RCC 7860 (cell line): ENCODE measurements around the gene NPR1.
"Not testable (repeated sequence)": the region's sequence is repeated elsewhere in the genome, so short reads cannot be mapped to it uniquely, and the experiment has no call there.

Source experiments
- DNase-seq: peaks from one replicate; pipeline ENCODE4 v3.0.0-alpha.2; 2015; ENCODE audit warnings: low spot score
- FAIRE-seq: peaks from 2 replicates; lab custom pipeline; 2012; peaks lifted over from hg19 to GRCh38; lab: Jason Lieb, UNC

The NPR1 gene

DNA sequence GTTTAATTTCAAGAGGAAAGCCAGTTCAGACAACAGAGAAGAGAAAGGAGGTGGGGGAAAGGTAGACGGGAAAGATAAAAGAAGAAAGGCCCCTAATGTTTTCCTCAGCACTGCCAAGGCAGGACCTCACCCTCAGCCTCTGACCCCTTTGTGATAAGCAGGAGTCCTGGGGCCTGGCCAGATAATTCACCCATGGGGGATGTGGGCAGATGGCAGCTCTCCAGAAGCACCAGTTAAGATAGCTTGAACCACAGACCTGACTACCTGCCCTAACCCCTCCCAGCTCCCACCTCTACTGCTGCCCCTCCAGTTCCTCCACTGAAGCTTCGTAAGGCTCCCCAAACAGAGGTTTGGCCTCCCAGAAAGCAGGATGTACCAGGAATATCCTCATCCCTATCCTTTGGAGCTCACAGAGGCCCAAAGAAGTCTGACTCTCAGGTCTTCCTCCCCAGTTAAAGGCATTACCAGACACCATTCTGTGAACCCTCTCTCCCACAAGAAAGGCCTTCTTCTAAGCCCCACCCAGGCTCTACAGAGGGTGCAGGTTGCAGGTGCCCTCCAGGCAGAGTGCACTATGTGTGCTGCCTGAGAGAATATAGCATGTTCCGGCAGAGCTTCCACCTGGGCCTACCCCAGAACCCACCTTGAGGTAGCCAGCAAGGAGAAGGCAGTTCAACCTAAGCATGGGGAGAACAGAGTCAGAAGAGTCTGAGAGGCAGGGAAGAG is 29.2 kb upstream of the NPR1 start:
- FAIRE-seq: no peak

DNA sequence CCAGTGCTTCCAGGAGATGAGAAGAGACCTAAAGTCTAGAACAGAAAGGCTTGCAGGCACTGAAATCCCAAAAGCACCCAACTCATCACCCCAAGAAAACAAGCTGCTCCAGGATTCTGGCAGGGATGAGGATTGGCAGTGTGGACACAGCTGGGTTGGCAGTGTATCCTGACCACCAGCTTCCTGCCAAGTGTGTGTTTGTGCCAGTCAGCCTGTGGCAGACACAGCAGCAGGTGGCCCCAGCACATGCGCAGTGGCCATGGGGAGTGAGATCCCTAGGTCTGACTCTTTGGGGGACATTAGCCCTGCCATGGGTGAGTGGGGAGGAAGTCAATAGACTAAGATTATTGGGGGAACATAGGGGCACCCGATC is 28.6 kb upstream of the NPR1 start:
- no peak for DNase-seq

More for the DNA sequence above, 29.2 kb upstream of the NPR1 start:
- no peak for DNase-seq

DNA sequence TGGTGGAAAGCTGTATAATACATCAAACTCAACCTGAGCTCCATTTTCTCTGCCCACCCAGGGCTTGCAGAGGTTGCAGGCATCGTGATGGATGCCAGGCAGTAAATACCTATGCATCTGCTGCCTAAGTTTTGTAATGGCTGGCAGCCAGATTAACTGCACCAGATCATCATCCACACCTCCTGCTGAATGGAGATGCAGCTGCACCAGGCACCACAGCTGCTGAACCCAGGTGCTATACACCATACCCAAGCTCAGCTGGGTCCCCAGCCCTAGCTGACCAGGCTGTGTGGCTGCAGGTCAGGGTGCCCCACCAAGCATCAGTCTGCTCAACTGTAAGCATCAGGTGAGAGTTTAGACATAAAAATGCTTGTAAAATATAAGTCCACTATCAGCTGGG is 26.7 kb upstream of the NPR1 start:
- DNase-seq (no peak), FAIRE-seq (no peak)

More for the DNA sequence above, 28.6 kb upstream of the NPR1 start:
- FAIRE-seq: no peak

DNA sequence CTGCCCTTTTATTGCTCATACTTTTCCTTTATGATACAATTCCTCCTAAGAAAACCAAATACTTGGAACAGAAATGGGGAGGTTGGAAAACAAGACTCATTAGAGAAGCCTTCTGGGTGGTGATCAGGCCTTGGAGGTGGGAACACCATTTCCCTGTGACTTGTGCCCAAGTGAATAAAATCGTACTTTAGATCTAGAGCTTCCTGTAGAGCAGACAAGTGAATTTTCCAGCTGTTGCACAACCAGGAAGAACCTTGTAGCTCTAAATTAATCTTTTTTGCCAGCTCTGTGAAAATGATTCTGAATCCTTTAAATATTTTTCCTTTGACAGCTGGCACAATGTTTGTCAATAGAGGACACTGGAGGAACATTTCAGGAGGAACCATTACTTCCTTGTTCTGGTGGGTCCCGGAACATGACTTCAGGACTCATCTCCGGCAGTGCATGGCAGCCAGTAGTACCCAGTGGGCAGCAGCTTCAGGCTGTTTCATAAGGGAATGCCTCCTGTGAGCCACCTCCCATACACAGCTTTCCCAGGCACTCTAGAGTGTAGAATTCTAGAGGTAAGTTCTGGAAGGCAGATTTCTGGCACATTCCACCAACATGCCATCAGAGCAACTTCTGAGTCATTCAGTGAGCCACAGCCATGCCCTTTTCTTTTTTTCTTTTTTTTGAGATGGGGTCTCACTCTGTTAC is 25.5 kb upstream of the NPR1 start:
- peak; percentile 45 for DNase-seq
- no peak for FAIRE-seq

DNA sequence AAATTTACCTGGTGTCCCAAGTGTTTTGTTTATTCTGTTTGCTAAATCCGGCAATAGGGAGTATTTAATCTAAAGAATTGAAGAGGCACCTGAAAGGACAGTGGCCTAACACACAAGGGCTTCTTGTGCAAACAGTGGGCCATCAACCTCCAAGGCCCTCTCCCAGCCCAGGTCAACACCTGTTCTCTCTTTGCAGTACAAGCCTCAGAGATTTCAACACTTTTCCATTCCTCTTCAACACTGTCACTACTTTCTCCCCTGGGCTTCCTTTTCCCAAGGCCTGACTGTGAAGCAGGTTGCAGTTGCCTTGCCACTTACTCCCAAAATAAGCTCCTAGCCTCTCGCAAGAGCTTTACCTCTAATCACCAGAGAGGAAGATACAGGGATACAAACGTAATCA is 23.2 kb upstream of the NPR1 start:
- no peak for FAIRE-seq
- no peak for DNase-seq

DNA sequence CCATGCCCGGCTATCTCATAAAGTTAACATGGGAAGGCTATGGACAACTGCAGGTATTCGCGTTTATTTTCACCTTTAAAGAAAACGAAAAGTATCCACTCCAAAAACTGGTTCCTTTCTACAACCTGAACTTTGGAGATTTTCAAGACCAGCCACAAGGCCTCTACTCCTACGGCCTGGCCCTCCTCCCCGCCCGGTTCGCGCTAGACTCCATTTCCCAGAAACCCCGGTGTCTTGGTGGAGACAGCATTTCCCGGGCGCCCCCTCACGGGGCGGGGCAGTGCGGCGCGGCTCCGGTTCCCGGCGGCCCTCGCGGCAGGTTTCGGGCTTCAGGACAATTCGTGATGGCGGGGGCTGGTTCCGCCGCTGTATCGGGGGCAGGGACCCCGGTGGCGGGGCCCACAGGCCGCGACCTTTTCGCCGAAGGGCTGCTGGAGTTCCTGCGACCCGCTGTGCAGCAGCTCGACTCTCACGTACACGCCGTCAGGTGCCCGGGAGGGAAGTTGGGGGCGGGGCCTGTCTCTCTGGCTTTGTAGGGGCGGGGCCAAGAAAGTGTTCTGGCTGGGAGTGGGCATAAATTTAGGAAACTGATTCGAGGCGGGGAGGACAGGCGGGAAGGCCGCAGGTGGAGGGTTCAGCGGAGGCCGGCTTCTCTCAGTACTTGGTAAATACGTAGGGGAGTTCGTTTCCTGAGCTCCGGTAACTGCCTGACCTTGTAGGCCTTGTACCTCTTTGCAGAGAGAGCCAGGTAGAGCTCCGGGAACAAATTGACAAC is 19.9 kb upstream of the NPR1 start, which contains the start of gene SNAPIN:
TSS of gene SNAPIN (plus strand) at position 304 of the 775 bp plus-strand sequence. CDS start at position 345, 41 bp downstream.
- FAIRE-seq (peak; percentile 17), DNase-seq (peak; percentile 61)

DNA sequence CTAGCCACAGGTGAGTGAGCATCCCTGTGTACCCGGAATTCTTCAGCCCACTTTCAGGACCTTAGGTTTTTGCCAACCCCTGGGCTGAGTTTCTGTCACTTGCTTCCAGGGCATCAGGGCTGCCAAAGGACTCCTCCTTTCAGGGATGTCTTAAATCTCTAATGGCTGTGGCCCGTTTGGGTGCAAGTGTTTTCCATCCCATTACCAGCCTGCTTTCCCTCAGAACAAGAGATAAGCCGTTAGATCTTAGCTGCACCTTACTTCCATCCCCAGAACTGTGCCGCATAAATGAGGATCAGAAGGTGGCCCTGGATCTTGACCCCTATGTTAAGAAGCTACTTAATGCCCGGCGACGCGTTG is 19.3 kb upstream of the NPR1 start:
- FAIRE-seq (no peak), DNase-seq (no peak)

DNA sequence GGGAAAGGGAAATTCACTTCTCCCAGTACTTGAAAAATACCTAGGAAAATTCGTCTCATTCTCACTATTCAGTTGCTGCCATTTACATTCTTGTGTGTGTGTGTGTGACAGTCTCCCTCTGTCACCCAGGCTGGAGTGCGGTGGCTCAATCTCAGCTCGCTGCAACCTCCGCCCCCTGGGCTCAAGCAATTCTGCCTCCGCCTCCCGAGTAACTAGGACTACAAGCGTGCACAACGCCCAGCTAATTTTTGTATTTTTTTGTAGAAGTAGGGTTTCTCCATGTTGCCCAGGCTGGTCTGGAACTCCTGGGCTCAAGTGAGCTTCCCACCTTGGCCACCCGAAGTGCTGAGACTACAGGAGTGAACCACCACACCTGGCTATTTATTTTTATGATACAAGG is 18.8 kb upstream of the NPR1 start:
- no peak for FAIRE-seq
- no peak for DNase-seq

DNA sequence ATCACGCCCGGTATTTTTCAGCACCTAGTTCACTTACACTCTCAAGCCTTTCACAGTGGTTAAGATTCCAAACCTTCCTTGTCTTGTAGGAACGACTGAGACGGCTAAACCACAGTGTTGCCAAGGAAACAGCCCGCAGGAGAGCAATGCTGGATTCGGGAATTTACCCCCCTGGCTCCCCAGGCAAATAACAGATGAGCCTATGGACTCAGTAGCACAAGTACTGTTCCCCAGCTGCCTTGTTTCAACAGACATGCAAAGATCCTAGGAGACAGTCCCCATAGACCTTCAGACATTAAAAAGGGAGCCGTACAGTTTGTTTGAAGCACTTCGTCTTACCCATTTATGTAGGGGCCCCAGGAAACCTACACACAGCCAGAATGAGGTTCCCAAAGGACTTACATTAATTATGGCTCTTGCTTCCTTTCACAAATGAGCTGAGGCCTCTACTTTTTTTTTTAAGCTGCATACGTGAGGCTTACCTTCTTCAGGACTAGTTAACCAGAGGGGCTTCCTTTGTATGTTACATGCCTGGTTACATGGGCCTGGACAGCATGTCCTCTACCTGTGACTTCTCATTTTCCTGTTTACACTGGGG is 17.3 kb upstream of the NPR1 start:
- no peak for DNase-seq
- no peak for FAIRE-seq

DNA sequence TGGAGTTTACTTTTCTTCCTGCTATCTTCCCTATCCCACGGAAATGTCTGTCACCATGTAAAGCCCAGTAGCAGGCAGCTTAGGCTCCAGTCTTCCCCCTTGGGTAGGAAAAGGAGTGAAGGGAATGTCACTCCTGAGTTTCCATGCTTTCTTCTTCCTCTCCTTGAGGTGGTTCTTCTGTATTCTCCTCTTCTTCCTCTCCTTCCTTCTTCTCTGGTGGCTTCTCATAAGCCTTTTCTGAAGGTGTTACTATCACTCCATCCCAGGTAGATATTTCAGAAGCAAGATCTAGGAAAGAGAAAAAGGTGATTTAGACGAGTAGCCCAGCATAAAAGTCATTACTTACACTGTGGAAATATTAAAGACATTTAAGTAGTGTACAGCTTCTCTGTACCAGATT is 16.2 kb upstream of the NPR1 start:
- FAIRE-seq (no peak), DNase-seq (no peak)

DNA sequence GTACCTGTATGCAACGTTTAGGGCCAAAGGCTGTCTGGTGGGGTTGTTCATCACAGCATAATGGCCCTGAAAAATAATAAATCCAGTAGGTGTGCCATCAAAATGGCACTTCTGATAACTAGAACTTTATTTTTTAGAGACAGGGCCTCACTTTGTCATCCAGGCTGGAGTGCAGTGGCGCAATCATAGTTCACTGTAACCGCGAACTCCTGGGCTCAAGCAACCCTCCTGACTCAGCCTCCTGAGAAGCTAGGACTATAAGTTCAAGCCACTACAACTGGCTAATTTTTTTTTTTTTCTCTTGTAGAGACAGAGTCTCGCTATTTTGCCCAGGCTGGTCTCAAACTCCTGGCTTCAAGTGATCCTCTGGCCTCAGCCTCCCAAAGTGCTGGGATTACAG is 15.3 kb upstream of the NPR1 start:
- DNase-seq: no peak
- no peak for FAIRE-seq

DNA sequence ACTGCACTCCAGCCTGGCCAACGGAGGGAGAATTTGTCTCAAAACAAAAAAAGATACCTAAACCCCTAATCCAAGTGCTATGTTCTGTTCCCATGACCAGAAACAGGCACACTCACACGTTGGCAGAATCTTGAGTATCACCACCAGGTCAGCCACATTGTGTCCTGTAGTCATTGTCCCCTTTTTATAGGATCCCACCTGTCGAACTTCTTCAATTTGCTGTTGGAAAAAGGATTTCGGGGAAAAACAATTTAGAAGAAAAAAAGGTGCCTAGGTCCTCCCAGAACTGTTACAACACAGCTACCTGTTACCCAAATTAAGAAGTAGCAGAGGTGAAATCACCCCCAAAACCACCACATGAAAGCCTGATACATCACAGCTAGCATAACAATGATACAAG is 11.0 kb upstream of the NPR1 start:
- no peak for FAIRE-seq
- DNase-seq: no peak

DNA sequence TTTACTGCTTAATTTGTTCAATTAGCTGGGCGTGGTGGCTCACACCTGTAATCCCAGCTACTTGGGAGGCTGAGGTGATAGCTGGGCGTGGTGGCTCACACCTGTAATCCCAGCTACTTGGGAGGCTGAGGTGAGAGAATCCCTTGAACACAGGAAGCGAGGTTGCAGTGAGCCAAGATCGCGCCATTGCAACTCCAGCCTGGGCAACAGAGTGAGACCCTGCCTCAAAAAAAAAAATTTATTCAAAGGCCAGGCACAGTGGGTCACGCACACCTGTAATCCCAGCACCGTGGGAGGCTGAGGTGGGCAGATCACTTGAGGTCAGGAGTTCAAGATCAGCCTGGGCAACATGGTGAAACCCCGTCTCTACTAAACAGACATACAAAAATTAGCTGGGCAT is 9.8 kb upstream of the NPR1 start:
- DNase-seq, FAIRE-seq: not testable (repeated sequence)

DNA sequence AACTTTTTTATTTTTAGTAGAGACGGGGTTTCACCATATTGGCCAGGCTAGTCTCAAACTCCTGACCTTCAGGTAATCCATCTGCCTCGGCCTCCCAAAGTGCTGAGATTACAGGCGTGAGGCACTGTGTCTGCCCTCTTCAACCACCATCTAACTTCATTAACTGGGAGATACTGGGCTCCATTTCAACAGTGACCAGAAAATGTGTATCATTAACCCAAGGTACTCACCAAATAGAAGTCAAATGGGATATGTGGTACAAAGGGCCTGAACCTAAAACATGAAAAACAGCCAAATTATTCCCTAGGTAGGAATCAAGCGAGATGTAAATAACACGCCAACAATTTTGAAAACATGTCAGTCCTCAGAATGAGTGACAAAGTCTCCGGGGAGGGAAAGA is 8.9 kb upstream of the NPR1 start:
- DNase-seq: no peak
- no peak for FAIRE-seq

DNA sequence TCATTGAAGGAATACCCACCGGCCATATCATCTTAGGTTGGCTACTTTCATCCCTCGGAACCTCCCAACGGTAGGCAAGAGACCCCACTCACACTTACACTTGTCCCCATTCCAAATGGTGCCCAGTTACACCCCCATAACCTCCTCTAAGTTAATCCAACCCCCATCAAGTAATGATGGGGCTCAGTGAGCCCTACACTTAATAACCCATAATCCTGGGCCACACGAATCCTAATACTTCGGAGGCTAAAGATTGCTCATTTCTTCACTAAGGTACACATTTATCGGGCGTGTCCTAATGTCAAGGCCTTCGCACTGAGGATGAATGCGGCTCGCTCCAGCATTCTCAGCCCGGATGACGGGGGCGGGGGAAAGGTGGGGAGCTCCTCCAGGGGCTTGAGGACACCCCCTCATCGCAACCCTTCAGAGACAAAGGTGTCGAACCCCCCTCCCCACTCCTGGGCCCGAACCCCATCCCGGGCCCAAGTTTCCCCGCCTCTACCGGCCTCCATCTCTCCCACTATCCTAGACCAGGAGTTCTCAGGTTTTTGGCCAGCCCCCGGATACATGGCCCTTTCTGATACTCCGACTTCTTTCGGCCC is 8.1 kb upstream of the NPR1 start:
- FAIRE-seq (no peak), DNase-seq (no peak)

DNA sequence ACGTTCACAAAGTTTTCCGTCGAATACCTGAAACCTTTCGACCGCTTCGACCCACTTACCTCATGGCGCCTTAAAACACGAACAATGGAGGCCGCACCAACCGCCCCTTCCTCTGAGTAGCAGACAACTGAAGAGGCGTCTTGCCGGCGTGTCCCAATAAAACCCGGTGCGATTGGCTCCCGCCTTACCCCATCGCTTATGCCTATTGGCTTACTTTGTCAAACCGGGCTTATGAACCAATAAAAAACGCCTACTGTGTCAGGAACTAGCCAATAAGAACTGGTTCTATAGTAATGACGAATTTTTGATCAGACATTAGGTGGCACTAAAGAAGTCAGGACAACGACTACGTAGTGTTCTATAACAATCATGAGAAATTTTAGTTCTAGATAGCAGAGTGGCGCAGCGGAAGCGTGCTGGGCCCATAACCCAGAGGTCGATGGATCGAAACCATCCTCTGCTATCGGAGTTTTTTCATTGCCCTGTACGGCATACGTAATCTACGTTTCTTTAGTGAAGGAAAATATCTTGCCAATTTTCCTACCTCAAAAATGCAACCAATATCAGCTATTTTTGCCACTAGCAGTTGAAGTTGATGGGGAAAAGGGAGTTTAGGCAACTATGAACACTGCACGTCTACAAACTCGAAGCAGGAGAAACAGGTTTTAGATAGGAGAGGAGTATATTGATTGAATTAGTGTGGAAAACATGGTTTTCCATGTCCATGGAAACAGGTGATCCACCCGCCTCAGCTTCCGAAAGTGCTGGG is 7.4 kb upstream of the NPR1 start, which contains the start of gene ILF2:
TSS of gene ILF2 (minus strand) at position 135 of the 769 bp plus-strand sequence. CDS start at position 64, 71 bp downstream.
- peak; percentile 98 for FAIRE-seq

DNA sequence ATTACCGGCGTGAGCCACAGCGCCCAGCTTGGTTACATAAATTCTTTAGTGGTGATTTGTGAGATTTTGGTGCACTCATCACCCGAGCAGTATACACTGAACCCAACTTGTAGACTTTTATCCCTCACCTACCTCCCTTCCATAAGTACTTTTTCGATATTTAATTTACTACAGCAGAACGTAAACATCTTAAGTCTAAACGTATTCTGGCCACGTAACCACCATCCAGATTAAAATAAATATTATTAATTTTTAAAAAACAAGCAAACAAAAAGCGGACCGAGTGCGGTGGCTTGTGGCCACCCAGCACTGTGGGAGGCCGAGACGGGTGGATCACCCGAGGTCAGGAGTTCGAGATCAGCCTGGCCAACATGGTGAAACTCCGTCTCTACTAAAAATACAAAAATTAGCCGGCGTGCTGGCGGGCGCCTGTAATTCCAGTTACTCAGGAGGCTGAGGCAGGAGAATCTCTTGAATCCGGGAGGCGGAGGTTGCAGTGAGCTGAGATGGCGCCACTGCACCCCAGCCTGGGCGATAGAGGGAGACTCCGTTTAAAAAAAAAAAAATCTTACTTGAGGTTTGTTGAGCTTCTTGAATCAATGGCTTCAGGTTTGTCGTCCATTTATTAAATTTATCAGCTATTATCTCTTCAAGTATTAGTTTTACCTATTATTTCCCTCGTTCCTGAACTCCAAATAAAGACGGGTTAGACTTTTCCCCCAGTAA is 6.7 kb upstream of the NPR1 start:
- FAIRE-seq: peak; percentile 24
- not testable (repeated sequence) for DNase-seq

More for the DNA sequence above, 7.4 kb upstream of the NPR1 start, which contains the start of gene ILF2:
- peak; percentile 100 for DNase-seq

DNA sequence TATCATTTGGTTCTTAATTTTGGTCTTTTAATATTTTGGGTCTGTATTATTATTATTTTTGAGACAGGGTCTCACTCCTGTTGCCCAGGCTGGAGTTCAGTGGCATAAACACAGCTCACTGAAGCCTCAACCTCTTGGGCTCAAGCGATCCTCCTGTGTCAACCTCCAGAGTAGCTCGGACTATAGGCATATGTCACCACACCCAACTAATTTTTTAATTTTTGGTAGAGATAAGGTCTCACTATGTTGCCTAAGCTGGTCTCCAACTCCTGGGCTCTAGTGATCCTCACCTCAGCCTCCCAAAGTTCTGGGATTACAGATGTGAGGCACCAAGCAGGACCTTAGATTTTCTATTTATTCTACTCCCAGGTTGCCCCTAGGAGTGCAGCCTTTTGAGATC is 5.0 kb upstream of the NPR1 start:
- no peak for FAIRE-seq
- DNase-seq: no peak
